Measurements from ENCODE around the gene POLH. TPM values are rescaled to one million over a fixed set of nuclear protein-coding genes. Genes with fewer than 3 reads are reported as not detected.
"Not testable (repeated sequence)": the region's sequence is repeated elsewhere in the genome, so short reads cannot be mapped to it uniquely, and the experiment has no call there.

Gene POLH
- polyA plus RNA-seq, 3 donors = 20.8 to 25.5 (median 25.3) TPM

DNA sequence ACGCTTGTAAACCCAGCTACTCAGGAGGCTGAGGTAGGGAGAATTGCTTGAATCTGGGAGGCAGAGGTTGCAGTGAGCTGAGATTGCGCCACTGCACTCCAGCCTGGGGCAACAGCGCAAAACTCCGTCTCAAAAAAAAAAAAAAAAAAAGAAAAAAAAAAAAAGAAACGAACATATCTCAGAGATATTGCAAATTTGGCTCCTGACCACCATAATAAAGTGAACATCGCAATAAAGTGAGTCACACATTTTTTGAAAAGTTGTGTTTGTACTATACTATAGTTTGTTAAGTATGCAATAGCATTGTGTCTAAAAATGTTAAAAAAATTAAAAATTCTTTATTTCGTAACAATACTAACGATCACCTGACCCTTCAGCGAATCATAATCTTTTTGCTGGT lies 82.2 kb downstream of the POLH start:
- DNase-seq (ENCODE audit: extremely low read depth in 1 of 11, low read depth in 9 of 11, low spot score in 4 of 11) = no peak

GRCh38 chr6:43662948-43663347 lies 87.0 kb downstream of the POLH start:
- DNase-seq (ENCODE audit: extremely low read depth in 1 of 11, low read depth in 9 of 11, low spot score in 4 of 11) = not testable (repeated sequence)

Other genes with a start within 250 kb of the POLH start
- 10 to 100 TPM; 28.5 to 28.8 (median 28.5) TPM for gene ZNF318, start 206.5 kb upstream of the POLH start, polyA plus RNA-seq (ENCODE audit: insufficient read length in 3 of 3)
- gene ABCC10, start 148.6 kb upstream of the POLH start, polyA plus RNA-seq (ENCODE audit: insufficient read length in 3 of 3) = 10 to 100 TPM; 16.9 to 27.6 (median 21.2) TPM
- gene DLK2, start 120.6 kb upstream of the POLH start, polyA plus RNA-seq (ENCODE audit: insufficient read length in 3 of 3) = 1 to 10 TPM in 2 of 3 donors, under 1 TPM in 1; 0.73 to 1.3 (median 1.0) TPM
- gene TJAP1, start 98.6 kb upstream of the POLH start, polyA plus RNA-seq (ENCODE audit: insufficient read length in 3 of 3) = 10 to 100 TPM; 36.0 to 46.3 (median 39.8) TPM
- gene LRRC73, start 65.8 kb upstream of the POLH start, polyA plus RNA-seq (ENCODE audit: insufficient read length in 3 of 3) = 1 to 10 TPM in 2 of 3 donors, under 1 TPM in 1; 0.82 to 1.6 (median 1.2) TPM
- gene YIPF3, start 59.3 kb upstream of the POLH start, polyA plus RNA-seq (ENCODE audit: insufficient read length in 3 of 3) = 100 to 1,000 TPM; 136 to 163 (median 146) TPM
- 10 to 100 TPM; 36.9 to 43.6 (median 40.6) TPM for gene POLR1C, start 59.1 kb upstream of the POLH start, polyA plus RNA-seq (ENCODE audit: insufficient read length in 3 of 3)
- gene XPO5, start 147 bp upstream of the POLH start, polyA plus RNA-seq (ENCODE audit: insufficient read length in 3 of 3) = 10 to 100 TPM; 47.9 to 55.7 (median 50.7) TPM
- 10 to 100 TPM; 50.0 to 62.0 (median 51.9) TPM for gene GTPBP2, start 53.1 kb downstream of the POLH start, polyA plus RNA-seq (ENCODE audit: insufficient read length in 3 of 3)
- 10 to 100 TPM; 25.4 to 27.9 (median 25.5) TPM for gene MAD2L1BP, start 59.7 kb downstream of the POLH start, polyA plus RNA-seq (ENCODE audit: insufficient read length in 3 of 3)
- gene RSPH9, start 68.9 kb downstream of the POLH start, polyA plus RNA-seq (ENCODE audit: insufficient read length in 3 of 3) = 1 to 10 TPM; 1.1 to 1.7 (median 1.7) TPM
- 10 to 100 TPM; 43.4 to 49.2 (median 48.0) TPM for gene MRPS18A, start 111.6 kb downstream of the POLH start, polyA plus RNA-seq (ENCODE audit: insufficient read length in 3 of 3)
- 100 to 1,000 TPM; 293 to 424 (median 310) TPM for gene VEGFA, start 194.0 kb downstream of the POLH start, polyA plus RNA-seq (ENCODE audit: insufficient read length in 3 of 3)

All from renal cortex interstitium (tissue), 11 donors.